ENCODE measurements around the gene POFUT2. TPM values are rescaled to one million over a fixed set of nuclear protein-coding genes. Genes with fewer than 3 reads are reported as not detected.

The POFUT2 gene
- total and polyA plus RNA-seq, 4 donors, result 17.9 to 35.7 (median 26.1) TPM

DNA sequence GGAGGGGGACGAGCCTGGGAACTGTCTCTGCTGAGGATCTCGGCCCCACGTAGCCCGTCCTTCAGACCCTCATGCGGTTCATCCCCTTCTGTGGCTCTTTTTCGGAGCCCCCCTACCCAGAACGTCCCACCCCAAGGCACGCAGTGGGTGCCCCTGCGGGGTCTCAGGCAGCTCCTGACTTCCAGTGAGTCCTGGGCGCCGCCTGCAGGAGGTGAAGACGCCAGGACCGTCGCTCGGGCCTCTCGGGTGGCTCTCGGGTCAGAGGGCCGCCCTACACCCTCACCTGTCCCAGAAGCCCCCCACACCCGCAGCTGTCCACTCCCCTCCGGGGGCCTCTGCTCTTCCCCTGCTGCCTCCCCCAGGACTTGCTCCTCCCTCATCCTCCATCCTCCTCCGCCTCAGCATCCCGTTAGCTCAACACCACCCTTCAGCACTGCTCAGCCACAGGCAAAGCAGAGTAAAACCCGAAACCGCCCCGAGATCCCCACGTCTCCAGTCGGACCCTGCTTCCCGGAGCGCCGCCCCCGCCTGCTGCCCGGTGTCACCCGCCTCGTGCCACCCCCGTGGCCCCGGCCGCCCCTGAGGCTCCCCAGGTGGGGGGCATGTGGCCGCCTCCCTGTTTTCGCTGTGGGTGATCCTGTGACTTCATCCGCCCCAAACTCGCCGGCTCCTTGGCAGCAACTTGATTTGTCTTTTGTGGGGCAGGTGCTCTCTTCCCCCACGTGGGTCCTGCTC is 13.3 kb upstream of the POFUT2 start:
- Histone ChIP-seq H3K27ac (ENCODE audit: low read depth in 1 of 2, low read length in 1 of 2) (peak overlapping the region; percentile 67 to 93), H3K9me3 (ENCODE audit: control insufficient read depth in 4 of 4, insufficient read depth in 3 of 4, low read length in 3 of 4) (peaks cover 0 to 4% (median 0%) of the 10 kb centered on the region in 4 donors), H3K4me1 (ENCODE audit: control insufficient read depth in 5 of 5, insufficient read depth in 5 of 5, low read length in 5 of 5) (peaks cover 0 to 24% (median 12%) of the 10 kb centered on the region in 5 donors), H3K4me3 (no peak overlapping the region), H3K27me3 (ENCODE audit: control insufficient read depth in 3 of 3, insufficient read depth in 3 of 3, low read length in 2 of 3) (no peaks in the 10 kb centered on the region), H3K36me3 (ENCODE audit: control insufficient read depth in 4 of 4, insufficient read depth in 4 of 4, low read length in 4 of 4) (no peaks in the 10 kb centered on the region), H3K9ac (ENCODE audit: insufficient read depth in 1 of 2, low read length in 2 of 2) (no peak overlapping the region)
- WGBS, 2 donors, result 87 to 88% methylated on average over 41 to 43 of the region's 43 CpGs
- DNase-seq, result no peak
- TF ChIP-seq, protein P1, sequence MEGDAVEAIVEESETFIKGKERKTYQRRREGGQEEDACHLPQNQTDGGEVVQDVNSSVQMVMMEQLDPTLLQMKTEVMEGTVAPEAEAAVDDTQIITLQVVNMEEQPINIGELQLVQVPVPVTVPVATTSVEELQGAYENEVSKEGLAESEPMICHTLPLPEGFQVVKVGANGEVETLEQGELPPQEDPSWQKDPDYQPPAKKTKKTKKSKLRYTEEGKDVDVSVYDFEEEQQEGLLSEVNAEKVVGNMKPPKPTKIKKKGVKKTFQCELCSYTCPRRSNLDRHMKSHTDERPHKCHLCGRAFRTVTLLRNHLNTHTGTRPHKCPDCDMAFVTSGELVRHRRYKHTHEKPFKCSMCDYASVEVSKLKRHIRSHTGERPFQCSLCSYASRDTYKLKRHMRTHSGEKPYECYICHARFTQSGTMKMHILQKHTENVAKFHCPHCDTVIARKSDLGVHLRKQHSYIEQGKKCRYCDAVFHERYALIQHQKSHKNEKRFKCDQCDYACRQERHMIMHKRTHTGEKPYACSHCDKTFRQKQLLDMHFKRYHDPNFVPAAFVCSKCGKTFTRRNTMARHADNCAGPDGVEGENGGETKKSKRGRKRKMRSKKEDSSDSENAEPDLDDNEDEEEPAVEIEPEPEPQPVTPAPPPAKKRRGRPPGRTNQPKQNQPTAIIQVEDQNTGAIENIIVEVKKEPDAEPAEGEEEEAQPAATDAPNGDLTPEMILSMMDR (IDR thresholded peaks at IDR 0.05; ENCODE audit: control extremely low read depth, extremely low read depth), result no peak
- no peak for ATAC-seq (ENCODE audit: insufficient read depth, low FRiP score)

DNA sequence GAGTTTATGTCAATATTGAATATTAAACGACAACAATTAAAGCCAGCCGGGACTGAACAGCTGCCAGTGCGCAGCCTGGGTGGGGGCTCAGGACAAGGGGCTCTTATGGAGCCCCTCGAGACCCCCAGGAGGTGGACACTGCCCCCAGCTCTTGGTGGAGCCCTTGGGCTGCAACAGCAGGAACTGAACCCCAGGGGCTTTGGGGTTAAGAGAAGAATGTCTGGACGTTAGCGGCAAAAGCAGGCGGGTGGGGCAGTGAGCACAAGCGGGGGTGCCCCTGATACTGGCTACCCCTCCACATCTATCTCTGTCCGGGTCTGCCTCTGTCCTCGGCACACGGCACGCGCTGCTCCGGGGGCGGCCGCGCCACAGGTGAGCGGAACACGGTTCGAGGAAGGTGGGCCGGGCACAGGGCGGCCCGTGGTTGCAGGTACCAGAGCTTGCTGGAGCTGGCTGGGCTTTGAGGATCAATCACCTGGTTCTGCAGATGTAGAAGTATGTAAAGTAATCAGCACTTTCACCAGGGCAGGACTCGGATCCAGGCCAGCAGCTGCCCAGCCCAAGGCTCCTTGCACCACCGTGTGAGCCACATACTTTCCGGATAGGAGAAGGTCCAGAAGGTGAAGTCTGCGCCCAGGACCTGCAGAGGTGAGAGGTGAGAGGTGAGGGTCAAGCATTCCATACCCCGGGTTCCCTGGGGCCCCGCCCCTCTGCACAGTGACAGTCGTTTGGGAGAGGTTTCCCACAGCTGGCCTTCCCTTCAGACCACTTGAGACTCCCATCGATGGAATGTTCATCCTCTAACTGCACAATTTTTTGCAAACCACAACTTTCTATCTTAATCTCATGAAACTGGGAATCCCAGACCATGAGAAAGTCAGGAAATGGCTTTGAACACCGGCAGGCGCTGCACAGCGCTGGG is 12.4 kb upstream of the POFUT2 start:
- Histone ChIP-seq H3K27ac (ENCODE audit: low read depth in 1 of 2, low read length in 1 of 2) (peak overlapping the region; percentile 29 to 93), H3K4me1 (ENCODE audit: control insufficient read depth in 5 of 5, insufficient read depth in 5 of 5, low read length in 5 of 5) (peaks cover 0 to 28% (median 16%) of the 10 kb centered on the region in 5 donors), H3K27me3 (ENCODE audit: control insufficient read depth in 3 of 3, insufficient read depth in 3 of 3, low read length in 2 of 3) (no peaks in the 10 kb centered on the region), H3K9me3 (ENCODE audit: control insufficient read depth in 4 of 4, insufficient read depth in 3 of 4, low read length in 3 of 4) (peaks cover 0 to 4% (median 0%) of the 10 kb centered on the region in 4 donors), H3K9ac (ENCODE audit: insufficient read depth in 1 of 2, low read length in 2 of 2) (peak overlapping the region in 1 of 2 donors; percentile 40), H3K36me3 (ENCODE audit: control insufficient read depth in 4 of 4, insufficient read depth in 4 of 4, low read length in 4 of 4) (no peaks in the 10 kb centered on the region), H3K4me3 (no peak overlapping the region)
- ATAC-seq (ENCODE audit: insufficient read depth, low FRiP score) (no peak), DNase-seq (peak in 1 of 3 donors; percentile 28)
- 79 to 85% methylated on average over 34 of the region's 34 CpGs for WGBS, 2 donors
- TF ChIP-seq, protein P1 (IDR thresholded peaks at IDR 0.05; ENCODE audit: control extremely low read depth, extremely low read depth), result no peak

GRCh38 chr21:45299026-45299863 is 11.6 kb upstream of the POFUT2 start:
- no peak for ATAC-seq (ENCODE audit: insufficient read depth, low FRiP score)
- WGBS, 2 donors, result 72 to 80% methylated on average over 22 of the region's 22 CpGs
- H3K27ac ChIP-seq (ENCODE audit: low read depth in 1 of 2, low read length in 1 of 2), result peak overlapping the region in 1 of 2 donors; percentile 44
- no peaks in the 10 kb centered on the region for H3K36me3 ChIP-seq (ENCODE audit: control insufficient read depth in 4 of 4, insufficient read depth in 4 of 4, low read length in 4 of 4)
- no peaks in the 10 kb centered on the region for H3K27me3 ChIP-seq (ENCODE audit: control insufficient read depth in 3 of 3, insufficient read depth in 3 of 3, low read length in 2 of 3)
- DNase-seq, result peak; percentile 60 to 71 (median 68)
- peaks cover 0 to 4% (median 0%) of the 10 kb centered on the region in 4 donors for H3K9me3 ChIP-seq (ENCODE audit: control insufficient read depth in 4 of 4, insufficient read depth in 3 of 4, low read length in 3 of 4)
- H3K4me3 ChIP-seq, result no peak overlapping the region
- TF ChIP-seq, protein P1 (IDR thresholded peaks at IDR 0.05; ENCODE audit: control extremely low read depth, extremely low read depth), result no peak
- H3K4me1 ChIP-seq (ENCODE audit: control insufficient read depth in 5 of 5, insufficient read depth in 5 of 5, low read length in 5 of 5), result peaks cover 0 to 37% (median 19%) of the 10 kb centered on the region in 5 donors
- peak overlapping the region in 1 of 2 donors; percentile 40 for H3K9ac ChIP-seq (ENCODE audit: insufficient read depth in 1 of 2, low read length in 2 of 2)
